Immature natural killer cell (primary cell): ENCODE data around the gene CTIF. TPM values are rescaled to one million over a fixed set of nuclear protein-coding genes. Genes with fewer than 3 reads are reported as not detected.

ENCODE experiments used
- DNase-seq, 3 donors: peaks; one replicate each; pipeline ENCODE4 v3.0.0; 2022; ENCODE audit warnings: mixed read lengths in 1 of 3
- H3K27ac Mint-ChIP-seq, 6 donors: one replicate each; pipeline ENCODE4 v1.8.0; 2020; ENCODE audit warnings: mixed read lengths in 6 of 6, mild to moderate bottlenecking in 5 of 6, inconsistent platforms in 4 of 6, moderate library complexity in 3 of 6
- H3K27me3 Mint-ChIP-seq, 3 donors: one replicate each; pipeline ENCODE4 v1.8.0; 2020 to 2021; ENCODE audit warnings: low read depth in 3 of 3, mild to moderate bottlenecking in 3 of 3, mixed read lengths in 3 of 3, moderate library complexity in 3 of 3, inconsistent platforms in 1 of 3
- H3K36me3 Mint-ChIP-seq, 3 donors: one replicate each; pipeline ENCODE4 v1.8.0; 2020; ENCODE audit warnings: mixed read lengths in 3 of 3, inconsistent platforms in 2 of 3, mild to moderate bottlenecking in 2 of 3
- H3K4me1 Mint-ChIP-seq, 2 donors: one replicate each; pipeline ENCODE4 v1.8.0; 2020; ENCODE audit warnings: inconsistent platforms in 2 of 2, mild to moderate bottlenecking in 2 of 2, mixed read lengths in 2 of 2, moderate library complexity in 1 of 2
- H3K4me3 Mint-ChIP-seq, 5 donors: one replicate each; pipeline ENCODE4 v1.8.0; 2020; ENCODE audit warnings: mild to moderate bottlenecking in 5 of 5, mixed read lengths in 5 of 5, inconsistent platforms in 3 of 5, moderate library complexity in 3 of 5
- H3K9me3 Mint-ChIP-seq, 6 donors: one replicate each; pipeline ENCODE4 v1.8.0; 2020; ENCODE audit warnings: mild to moderate bottlenecking in 6 of 6, mixed read lengths in 6 of 6, inconsistent platforms in 4 of 6, moderate library complexity in 3 of 6
- polyA plus RNA-seq, 3 donors: library from polyadenylated mRNA; unstranded; fragments of 300-500 nt; fragmentation: Illumina TruSeq; gene quantifications; one replicate each; pipeline ENCODE4 v1.2.3, GENCODE V29; 2021

The CTIF gene
- polyA plus RNA-seq, 3 donors from 2014 or later: 0.28 to 1.2 TPM; not detected in 1

DNA sequence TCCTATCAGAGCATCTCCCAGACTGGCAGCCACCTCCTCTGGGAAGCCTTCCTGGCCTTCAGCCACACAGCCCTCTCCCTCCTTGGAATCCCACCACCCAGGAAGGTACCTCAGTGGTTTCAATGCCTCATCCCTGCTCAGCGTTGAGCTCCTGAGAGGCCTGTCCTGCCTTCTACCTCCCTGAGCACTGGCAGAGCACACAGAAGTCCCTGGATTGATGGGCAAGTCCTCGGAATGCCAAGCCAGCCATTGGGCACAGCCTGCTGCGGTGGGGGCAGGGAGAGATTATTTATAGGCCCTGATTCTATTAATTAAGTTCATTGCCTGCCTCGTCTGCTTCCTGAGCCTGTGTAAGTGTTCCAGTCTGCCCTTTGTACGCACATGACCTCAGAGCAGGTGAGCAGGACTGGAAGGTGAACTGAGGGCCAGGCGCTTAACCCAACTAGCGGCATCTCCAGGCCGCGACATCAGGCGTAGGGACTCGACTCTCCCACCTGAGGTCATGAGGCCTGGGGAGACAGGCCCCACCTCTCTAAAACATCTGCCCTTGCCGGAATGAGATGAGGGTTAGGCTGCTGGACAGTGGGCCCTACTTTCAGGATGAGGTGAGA lies 348.6 kb downstream of the CTIF start:
- H3K9me3 Mint-ChIP-seq: no peaks in the 10 kb centered on the region
- no peak for DNase-seq
- no peaks in the 10 kb centered on the region for H3K36me3 Mint-ChIP-seq
- peaks cover 0 to 3% (median 3%) of the 10 kb centered on the region in 3 donors for H3K27me3 Mint-ChIP-seq
- no peak overlapping the region for H3K4me3 Mint-ChIP-seq
- H3K27ac Mint-ChIP-seq: peak overlapping the region in 2 of 6 donors; percentile 30 to 46
- peaks cover 1 to 8% of the 10 kb centered on the region in 2 donors for H3K4me1 Mint-ChIP-seq

- peak overlapping the region in 2 of 6 donors; percentile 30 to 45 for H3K27ac Mint-ChIP-seq
- no peaks in the 10 kb centered on the region for H3K9me3 Mint-ChIP-seq
- no peak overlapping the region for H3K4me3 Mint-ChIP-seq
- peaks cover 0 to 3% (median 3%) of the 10 kb centered on the region in 3 donors for H3K27me3 Mint-ChIP-seq
- no peaks in the 10 kb centered on the region for H3K36me3 Mint-ChIP-seq
- no peak for DNase-seq
- peaks cover 4 to 8% of the 10 kb centered on the region in 2 donors for H3K4me1 Mint-ChIP-seq
Observed at GRCh38 chr18:48887905-48888772, 349.3 kb downstream of the CTIF start.

DNA sequence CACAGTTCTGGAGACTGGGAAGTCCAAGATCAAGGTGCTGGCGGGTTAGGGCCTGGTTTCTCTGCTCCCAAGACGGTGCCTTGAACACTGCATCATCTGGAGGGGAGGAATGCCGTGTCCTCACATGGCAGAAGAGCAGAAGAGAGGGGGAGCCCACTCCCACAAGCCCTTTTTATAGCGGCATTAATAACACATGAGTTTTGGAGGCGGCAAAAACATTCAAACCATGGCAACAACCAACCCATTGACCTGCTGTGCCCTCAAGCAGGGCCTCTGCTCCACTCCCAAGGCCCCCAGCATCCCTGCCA lies 349.9 kb downstream of the CTIF start:
- no peak for DNase-seq
- H3K4me1 Mint-ChIP-seq: peaks cover 8 to 9% of the 10 kb centered on the region in 2 donors
- no peaks in the 10 kb centered on the region for H3K36me3 Mint-ChIP-seq
- H3K9me3 Mint-ChIP-seq: no peaks in the 10 kb centered on the region
- H3K27ac Mint-ChIP-seq: peak overlapping the region in 2 of 6 donors; percentile 30 to 45
- H3K4me3 Mint-ChIP-seq: no peak overlapping the region
- H3K27me3 Mint-ChIP-seq: peaks cover 0 to 7% (median 3%) of the 10 kb centered on the region in 3 donors

DNA sequence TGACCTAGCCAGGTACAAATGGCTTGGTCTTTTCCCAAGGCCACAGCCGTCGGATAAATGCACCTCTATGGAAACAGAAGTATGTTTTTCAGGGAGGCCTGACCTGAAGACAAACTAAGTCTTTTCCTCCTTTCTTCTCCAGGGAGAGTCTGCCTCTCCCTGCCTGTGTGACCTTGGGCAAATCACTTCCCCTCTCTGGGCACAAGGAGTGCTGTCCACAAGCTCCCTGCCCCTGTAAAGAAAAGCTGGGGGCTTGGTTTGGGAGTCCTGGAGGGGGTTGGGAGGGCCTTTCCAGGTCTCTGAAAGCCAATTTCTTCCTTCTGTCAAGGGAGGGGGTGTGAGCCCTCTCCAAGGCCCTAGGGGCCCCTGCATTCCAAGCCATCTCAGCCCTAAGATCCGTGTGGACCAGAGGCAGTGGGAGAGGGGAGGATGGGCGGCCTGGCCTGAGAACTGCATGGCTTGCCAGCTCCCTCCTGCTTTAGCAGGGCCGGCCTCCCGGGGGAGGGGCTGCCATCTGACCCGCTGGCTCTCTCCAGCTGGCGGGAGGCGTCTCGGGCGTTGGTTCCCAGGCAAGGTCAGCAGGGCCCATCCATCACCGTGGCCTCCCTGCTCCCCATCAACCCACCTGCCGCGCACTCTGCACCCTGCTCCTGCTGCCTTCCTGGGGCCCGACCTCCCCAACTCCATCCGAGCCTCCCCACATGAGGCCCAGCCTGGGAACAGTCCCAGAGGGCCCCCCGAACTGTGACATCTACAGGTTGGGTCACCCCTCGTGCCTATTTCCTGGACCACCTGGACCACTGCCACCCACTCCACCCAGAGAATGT lies 350.5 kb downstream of the CTIF start:
- H3K9me3 Mint-ChIP-seq: no peaks in the 10 kb centered on the region
- H3K27me3 Mint-ChIP-seq: peaks cover 0 to 7% (median 3%) of the 10 kb centered on the region in 3 donors
- H3K4me3 Mint-ChIP-seq: no peak overlapping the region
- H3K27ac Mint-ChIP-seq: peak overlapping the region in 2 of 6 donors; percentile 24 to 46
- H3K4me1 Mint-ChIP-seq: peaks cover 6 to 9% of the 10 kb centered on the region in 2 donors
- H3K36me3 Mint-ChIP-seq: no peaks in the 10 kb centered on the region
- DNase-seq: no peak

GRCh38 chr18:48889981-48890762 lies 351.3 kb downstream of the CTIF start:
- no peak overlapping the region for H3K4me3 Mint-ChIP-seq
- H3K27me3 Mint-ChIP-seq: peaks cover 0 to 10% (median 3%) of the 10 kb centered on the region in 3 donors
- H3K9me3 Mint-ChIP-seq: no peaks in the 10 kb centered on the region
- H3K36me3 Mint-ChIP-seq: no peaks in the 10 kb centered on the region
- peak overlapping the region in 2 of 6 donors; percentile 24 to 46 for H3K27ac Mint-ChIP-seq
- DNase-seq: no peak
- peaks cover 0 to 14% of the 10 kb centered on the region in 2 donors for H3K4me1 Mint-ChIP-seq

- H3K27me3 Mint-ChIP-seq: peaks cover 0 to 8% (median 3%) of the 10 kb centered on the region in 3 donors
- H3K4me3 Mint-ChIP-seq: no peak overlapping the region
- no peak for DNase-seq
- peak overlapping the region in 1 of 6 donors; percentile 19 for H3K27ac Mint-ChIP-seq
- no peaks in the 10 kb centered on the region for H3K9me3 Mint-ChIP-seq
- H3K4me1 Mint-ChIP-seq: peaks cover 11 to 23% of the 10 kb centered on the region in 2 donors
- no peaks in the 10 kb centered on the region for H3K36me3 Mint-ChIP-seq
Observed at GRCh38 chr18:48891721-48892120, 352.9 kb downstream of the CTIF start.

DNA sequence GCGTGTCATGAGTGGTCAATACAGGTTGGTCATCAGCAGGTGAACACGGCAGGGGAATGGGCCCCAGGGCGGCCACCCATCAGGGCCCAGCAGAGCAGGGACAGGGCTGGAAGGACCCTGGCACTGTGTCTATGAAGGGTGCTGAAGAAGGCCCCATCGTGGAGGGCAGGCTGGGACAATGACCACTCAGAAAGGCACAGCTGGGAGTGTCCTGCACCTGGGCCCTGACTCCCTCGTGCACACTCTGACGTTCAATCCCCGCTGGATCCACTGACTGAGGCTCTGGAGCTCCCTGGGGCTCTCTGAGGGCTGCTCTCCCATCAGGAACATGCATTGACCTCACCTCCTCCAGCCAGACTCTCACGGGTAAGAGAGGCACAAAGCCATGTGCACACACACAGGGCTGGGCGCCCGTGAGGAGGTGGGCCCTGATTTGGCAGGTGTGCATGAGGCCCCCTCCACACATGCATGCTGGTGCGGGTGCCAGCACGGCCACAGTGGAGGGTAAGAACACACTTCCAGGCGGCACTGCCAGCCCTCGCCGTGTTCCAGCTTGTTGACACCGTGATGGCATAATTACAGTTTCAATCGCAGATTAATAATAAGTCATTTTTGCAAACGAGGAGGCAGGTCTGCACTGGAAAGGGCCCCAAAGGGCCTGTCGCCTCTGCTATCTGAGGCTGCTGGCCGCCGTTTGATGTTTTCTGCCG lies 353.5 kb downstream of the CTIF start:
- Mint-ChIP-seq H3K4me1 (peaks cover 17 to 29% of the 10 kb centered on the region in 2 donors), H3K36me3 (no peaks in the 10 kb centered on the region), H3K9me3 (no peaks in the 10 kb centered on the region), H3K27ac (peak overlapping the region in 2 of 6 donors; percentile 34 to 57), H3K27me3 (peaks cover 0 to 9% (median 3%) of the 10 kb centered on the region in 3 donors), H3K4me3 (no peak overlapping the region)
- no peak for DNase-seq

DNA sequence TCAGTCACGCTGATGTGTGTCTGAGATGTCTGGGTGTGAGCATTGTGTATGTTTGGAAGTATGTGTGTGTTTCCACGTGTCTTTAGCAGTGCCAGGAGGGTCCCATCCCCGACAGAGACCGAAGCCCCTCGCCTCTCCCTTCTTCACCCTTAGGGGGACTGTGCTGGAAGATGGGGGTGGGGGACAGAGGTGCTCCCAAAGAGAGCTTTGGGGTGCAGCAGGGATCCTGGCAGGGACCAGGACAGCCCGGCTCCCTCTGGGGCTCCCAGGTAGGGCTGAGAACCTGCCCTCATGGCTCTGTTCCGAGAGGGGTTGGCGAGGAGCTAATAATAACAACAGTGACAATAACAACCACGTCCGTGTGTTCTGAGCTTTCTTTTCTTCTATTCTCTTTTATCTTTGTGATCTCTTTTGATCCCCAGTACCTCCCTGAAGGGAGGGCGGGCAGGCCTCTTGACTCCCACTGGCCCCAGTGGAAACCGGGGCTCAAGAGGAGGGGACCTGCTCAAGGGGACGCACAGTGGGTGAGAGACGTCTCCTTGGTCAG lies 354.3 kb downstream of the CTIF start:
- no peaks in the 10 kb centered on the region for H3K36me3 Mint-ChIP-seq
- peak overlapping the region in 3 of 6 donors; percentile 34 to 57 (median 51) for H3K27ac Mint-ChIP-seq

GRCh38 chr18:48893608-48894600 lies 355.1 kb downstream of the CTIF start:
- Mint-ChIP-seq H3K9me3 (no peaks in the 10 kb centered on the region), H3K4me3 (no peak overlapping the region), H3K27me3 (peaks cover 0 to 9% (median 3%) of the 10 kb centered on the region in 3 donors), H3K36me3 (no peaks in the 10 kb centered on the region), H3K4me1 (peaks cover 18 to 29% of the 10 kb centered on the region in 2 donors), H3K27ac (no peak overlapping the region)
- no peak for DNase-seq

More for the DNA sequence above, 354.3 kb downstream of the CTIF start:
- peaks cover 0 to 9% (median 3%) of the 10 kb centered on the region in 3 donors for H3K27me3 Mint-ChIP-seq
- no peaks in the 10 kb centered on the region for H3K9me3 Mint-ChIP-seq
- H3K4me3 Mint-ChIP-seq: no peak overlapping the region
- peaks cover 18 to 29% of the 10 kb centered on the region in 2 donors for H3K4me1 Mint-ChIP-seq
- DNase-seq: no peak

GRCh38 chr18:48894799-48895346 lies 356.0 kb downstream of the CTIF start:
- peaks cover 0 to 9% (median 1%) of the 10 kb centered on the region in 3 donors for H3K27me3 Mint-ChIP-seq

GRCh38 chr18:48896326-48896874 lies 357.6 kb downstream of the CTIF start:
- peak overlapping the region; percentile 55 to 88 (median 68) for H3K27ac Mint-ChIP-seq
- no peak for DNase-seq
- peak overlapping the region in 3 of 5 donors; percentile 1 to 43 (median 29) for H3K4me3 Mint-ChIP-seq
- H3K27me3 Mint-ChIP-seq: peaks cover 0 to 11% (median 1%) of the 10 kb centered on the region in 3 donors
- H3K36me3 Mint-ChIP-seq: peaks cover 0 to 8% (median 0%) of the 10 kb centered on the region in 3 donors
- H3K9me3 Mint-ChIP-seq: no peaks in the 10 kb centered on the region
- peaks cover 30 to 32% of the 10 kb centered on the region in 2 donors for H3K4me1 Mint-ChIP-seq

More at GRCh38 chr18:48894799-48895346, 356.0 kb downstream of the CTIF start:
- H3K4me1 Mint-ChIP-seq: peaks cover 24 to 29% of the 10 kb centered on the region in 2 donors
- no peak overlapping the region for H3K4me3 Mint-ChIP-seq
- no peaks in the 10 kb centered on the region for H3K9me3 Mint-ChIP-seq
- H3K36me3 Mint-ChIP-seq: no peaks in the 10 kb centered on the region
- DNase-seq: no peak
- H3K27ac Mint-ChIP-seq: peak overlapping the region in 3 of 6 donors; percentile 9 to 63 (median 43)
